ENCODE data around the gene PHACTR1. TPM values are rescaled to one million over a fixed set of nuclear protein-coding genes. Genes with fewer than 3 reads are reported as not detected.

PHACTR1 gene
- polyA plus RNA-seq, 1 of the 3 experiments (the other 2 are of a cell fraction), result 0.12 TPM

DNA sequence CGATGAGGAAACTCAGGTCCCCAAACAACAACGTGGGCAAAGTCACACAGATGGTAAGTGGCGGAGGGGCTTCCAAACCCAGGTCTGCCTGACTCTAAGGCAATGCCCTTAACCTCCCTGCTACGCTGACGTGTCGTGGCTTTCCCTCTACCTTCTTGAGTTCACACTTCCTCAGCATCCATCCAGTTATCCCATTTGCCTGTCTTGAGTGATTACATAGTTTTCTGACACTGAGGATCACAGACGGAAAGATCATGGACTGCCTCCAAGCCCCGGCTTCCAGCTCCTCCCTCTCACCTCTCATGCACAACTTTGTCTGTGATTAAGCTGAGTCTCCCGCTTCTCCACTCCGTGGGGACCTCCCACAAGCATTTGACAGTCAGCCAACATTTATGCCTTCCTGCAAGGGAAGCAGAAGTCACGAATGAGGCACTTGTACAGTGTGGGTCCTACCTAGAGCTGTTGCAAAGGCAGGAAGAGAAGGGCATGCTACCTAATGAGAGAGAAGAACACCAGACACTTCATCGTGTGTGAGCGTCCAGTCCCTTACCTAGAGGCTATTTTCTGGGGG, 578.0 kb downstream of the PHACTR1 start:
- Histone ChIP-seq H3K27me3 (ENCODE audit: insufficient read depth) (no peaks in the 10 kb centered on the region), H3K9me2 (no peaks in the 10 kb centered on the region), H3K9me3 (no peaks in the 10 kb centered on the region), H2AFZ (ENCODE audit: low read depth) (no peak overlapping the region), H3K9ac (no peak overlapping the region), H3K4me2 (no peak overlapping the region), H3K4me1 (ENCODE audit: control insufficient read depth in 1 of 2, insufficient read depth in 2 of 2, low read depth in 1 of 2, low read length in 1 of 2) (no peaks in the 10 kb centered on the region), H3F3A (replicated peaks; ENCODE audit: insufficient read depth) (no peaks in the 10 kb centered on the region), H3K4me3 (ENCODE audit: low read depth in 2 of 2, low read length in 1 of 2) (no peak overlapping the region), H3K79me2 (ENCODE audit: insufficient read depth) (no peaks in the 10 kb centered on the region), H4K20me1 (ENCODE audit: insufficient read depth) (no peaks in the 10 kb centered on the region), H3K27ac (ENCODE audit: low read depth in 2 of 2, low read length in 1 of 2) (no peak overlapping the region; a peak in 1 of 4 replicates), H3K36me3 (replicated peaks in 1 of 2; ENCODE audit: control insufficient read depth in 1 of 2, insufficient read depth in 2 of 2, low read length in 1 of 2) (peaks cover 9 to 39% of the 10 kb centered on the region in 2 experiments)
- ChIA-PET CTCF (no interaction called here), POLR2A (no interaction called here)
- WGBS (ENCODE audit: low lambda C conversion rate), result 90% methylated on average over 13 of the region's 13 CpGs
- TF ChIP-seq CHD2 (IDR thresholded peaks at IDR 0.05; ENCODE audit: low read length, partially characterized antibody) (no peak), ELF1 (IDR thresholded peaks at IDR 0.05) (no peak), TEAD4 (IDR thresholded peaks at IDR 0.05; ENCODE audit: borderline replicate concordance, insufficient read depth) (no peak), RXRA (IDR thresholded peaks at IDR 0.05; ENCODE audit: borderline replicate concordance, low read depth) (no peak), RCOR1 (IDR thresholded peaks at IDR 0.05; ENCODE audit: low read length) (no peak), FOXM1 (IDR thresholded peaks at IDR 0.05; ENCODE audit: low read depth) (no peak), GATA2 (CRISPR knock-in tag; IDR thresholded peaks at IDR 0.05) (no peak), GABPA (IDR thresholded peaks at IDR 0.05; ENCODE audit: low read depth) (no peak)
- TF ChIP-seq, protein P1, sequence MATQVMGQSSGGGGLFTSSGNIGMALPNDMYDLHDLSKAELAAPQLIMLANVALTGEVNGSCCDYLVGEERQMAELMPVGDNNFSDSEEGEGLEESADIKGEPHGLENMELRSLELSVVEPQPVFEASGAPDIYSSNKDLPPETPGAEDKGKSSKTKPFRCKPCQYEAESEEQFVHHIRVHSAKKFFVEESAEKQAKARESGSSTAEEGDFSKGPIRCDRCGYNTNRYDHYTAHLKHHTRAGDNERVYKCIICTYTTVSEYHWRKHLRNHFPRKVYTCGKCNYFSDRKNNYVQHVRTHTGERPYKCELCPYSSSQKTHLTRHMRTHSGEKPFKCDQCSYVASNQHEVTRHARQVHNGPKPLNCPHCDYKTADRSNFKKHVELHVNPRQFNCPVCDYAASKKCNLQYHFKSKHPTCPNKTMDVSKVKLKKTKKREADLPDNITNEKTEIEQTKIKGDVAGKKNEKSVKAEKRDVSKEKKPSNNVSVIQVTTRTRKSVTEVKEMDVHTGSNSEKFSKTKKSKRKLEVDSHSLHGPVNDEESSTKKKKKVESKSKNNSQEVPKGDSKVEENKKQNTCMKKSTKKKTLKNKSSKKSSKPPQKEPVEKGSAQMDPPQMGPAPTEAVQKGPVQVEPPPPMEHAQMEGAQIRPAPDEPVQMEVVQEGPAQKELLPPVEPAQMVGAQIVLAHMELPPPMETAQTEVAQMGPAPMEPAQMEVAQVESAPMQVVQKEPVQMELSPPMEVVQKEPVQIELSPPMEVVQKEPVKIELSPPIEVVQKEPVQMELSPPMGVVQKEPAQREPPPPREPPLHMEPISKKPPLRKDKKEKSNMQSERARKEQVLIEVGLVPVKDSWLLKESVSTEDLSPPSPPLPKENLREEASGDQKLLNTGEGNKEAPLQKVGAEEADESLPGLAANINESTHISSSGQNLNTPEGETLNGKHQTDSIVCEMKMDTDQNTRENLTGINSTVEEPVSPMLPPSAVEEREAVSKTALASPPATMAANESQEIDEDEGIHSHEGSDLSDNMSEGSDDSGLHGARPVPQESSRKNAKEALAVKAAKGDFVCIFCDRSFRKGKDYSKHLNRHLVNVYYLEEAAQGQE (IDR thresholded peaks at IDR 0.05; ENCODE audit: low read depth, low read length), result no peak
- no peak for DNase-seq

DNA sequence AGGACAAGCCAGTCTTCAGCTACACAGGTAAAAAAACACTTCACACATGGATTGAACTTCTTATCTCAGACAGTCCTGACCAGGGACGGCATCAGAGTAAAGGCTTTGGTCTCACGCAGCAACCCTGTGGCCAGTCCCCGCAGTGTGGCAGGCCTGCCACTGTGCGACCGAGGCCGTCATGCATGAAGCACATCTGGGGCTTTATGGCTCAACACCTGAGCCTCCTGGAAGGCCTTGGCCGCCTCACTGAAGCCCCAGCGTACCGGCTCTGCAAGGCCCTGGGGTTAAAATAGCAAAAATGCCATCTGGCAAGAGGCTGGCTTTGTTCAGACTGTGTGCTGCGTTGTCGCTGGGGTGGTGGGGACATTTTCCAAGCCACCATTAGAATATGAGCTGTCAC, 579.0 kb downstream of the PHACTR1 start:
- H3K4me1 ChIP-seq (ENCODE audit: control insufficient read depth in 1 of 2, insufficient read depth in 2 of 2, low read depth in 1 of 2, low read length in 1 of 2), result no peaks in the 10 kb centered on the region
- no peak overlapping the region for H2AFZ ChIP-seq (ENCODE audit: low read depth)
- H3K27ac ChIP-seq (ENCODE audit: low read depth in 2 of 2, low read length in 1 of 2), result no peak overlapping the region
- H3K9me3 ChIP-seq, result no peaks in the 10 kb centered on the region
- DNase-seq, result no peak
- peaks cover 9 to 45% of the 10 kb centered on the region in 2 experiments for H3K36me3 ChIP-seq (replicated peaks in 1 of 2; ENCODE audit: control insufficient read depth in 1 of 2, insufficient read depth in 2 of 2, low read length in 1 of 2)
- H3K79me2 ChIP-seq (ENCODE audit: insufficient read depth), result no peaks in the 10 kb centered on the region
- ChIA-PET POLR2A (no interaction called here), CTCF (interaction anchor here (0.6 to 0.7 kb wide), 2 partner anchors 26 to 122 kb away, joined by 3 read pairs; no protein-coding TSS in a partner anchor)
- TF ChIP-seq RFX5 (IDR thresholded peaks at IDR 0.05; ENCODE audit: low read length) (no peak), ELF1 (IDR thresholded peaks at IDR 0.05) (no peak), JUND (IDR thresholded peaks at IDR 0.05) (no peak), RCOR1 (IDR thresholded peaks at IDR 0.05; ENCODE audit: low read length) (no peak), YY1 (IDR thresholded peaks at IDR 0.05; ENCODE audit: low read depth) (no peak), TAF1 (IDR thresholded peaks at IDR 0.05; ENCODE audit: borderline replicate concordance, low read depth, low read length) (no peak), EP300 (IDR thresholded peaks at IDR 0.05; ENCODE audit: borderline replicate concordance in 1 of 2, low read depth in 1 of 2, low read length in 1 of 2) (no peak)
- TF ChIP-seq, protein P1 (IDR thresholded peaks at IDR 0.05; ENCODE audit: low read depth, low read length), result no peak
- no peaks in the 10 kb centered on the region for H3K9me2 ChIP-seq
- no peaks in the 10 kb centered on the region for H3K27me3 ChIP-seq (ENCODE audit: insufficient read depth)
- no peaks in the 10 kb centered on the region for H3F3A ChIP-seq (replicated peaks; ENCODE audit: insufficient read depth)
- no peaks in the 10 kb centered on the region for H4K20me1 ChIP-seq (ENCODE audit: insufficient read depth)
- WGBS (ENCODE audit: low lambda C conversion rate), result 100% methylated on average over 8 of the region's 11 CpGs
- no peak overlapping the region for H3K4me3 ChIP-seq (ENCODE audit: low read depth in 2 of 2, low read length in 1 of 2)
- H3K9ac ChIP-seq, result no peak overlapping the region
- H3K4me2 ChIP-seq, result no peak overlapping the region

All from SK-N-SH (cell line).